ENCODE data around the gene JPT1.

The JPT1 gene

GRCh38 chr17:75109407-75110233 is 44.7 kb downstream of the JPT1 start, which contains the start of gene ARMC7 (continued):
- TF ChIP-seq EGR2 (tag by site-specific recombination; IDR thresholded peaks at IDR 0.05; ENCODE audit: low read depth) (peak; percentile 72), ZNF548 (tag by site-specific recombination; IDR thresholded peaks at IDR 0.05) (no peak), ZBTB1 (tag by site-specific recombination; IDR thresholded peaks at IDR 0.05) (no peak), OSR2 (tag by site-specific recombination; IDR thresholded peaks at IDR 0.05) (peak; percentile 72), ZNF16 (tag by site-specific recombination; IDR thresholded peaks at IDR 0.05; ENCODE audit: low read depth) (no peak), ZNF19 (tag by site-specific recombination; IDR thresholded peaks at IDR 0.05; ENCODE audit: low read depth) (no peak), ZNF785 (tag by site-specific recombination; IDR thresholded peaks at IDR 0.05) (no peak), KLF17 (tag by site-specific recombination; IDR thresholded peaks at IDR 0.05) (no peak), PRDM2 (tag by site-specific recombination; IDR thresholded peaks at IDR 0.05; ENCODE audit: borderline replicate concordance) (no peak), ZNF473 (tag by site-specific recombination; IDR thresholded peaks at IDR 0.05) (no peak), ZXDB (tag by site-specific recombination; IDR thresholded peaks at IDR 0.05) (0 out of 2 replicates have a peak, but pooled peaks have one; percentile 14), ZNF747 (tag by site-specific recombination; IDR thresholded peaks at IDR 0.05) (no peak), ZNF26 (tag by site-specific recombination; IDR thresholded peaks at IDR 0.05) (no peak), ZBTB11 (tag by site-specific recombination; conservative IDR thresholded peaks at IDR 0.05; ENCODE audit: low read depth) (peak; percentile 96), HIC1 (tag by site-specific recombination; IDR thresholded peaks at IDR 0.05) (no peak), ZNF596 (tag by site-specific recombination; IDR thresholded peaks at IDR 0.05) (0 out of 2 replicates have a peak, but pooled peaks have one; percentile 35), RBAK (tag by site-specific recombination; IDR thresholded peaks at IDR 0.05) (no peak), ZNF639 (tag by site-specific recombination; IDR thresholded peaks at IDR 0.05) (no peak), OVOL3 (tag by site-specific recombination; IDR thresholded peaks at IDR 0.05) (no peak), BCL6B (tag by site-specific recombination; IDR thresholded peaks at IDR 0.05) (no peak), ZNF529 (tag by site-specific recombination; IDR thresholded peaks at IDR 0.05; ENCODE audit: insufficient replicate concordance) (no peak)

Measured in HEK293 (cell line).